GM13976 (cell line): ENCODE results near the gene NADK2.

Experiments
- DNase-seq: peaks from one replicate; pipeline ENCODE4 v3.0.0; 2012; ENCODE audit warnings: low spot score
- in situ Hi-C: fragments of 300-500 bp; cut with MboI; formaldehyde crosslinking; loops from one replicate; pipeline ENCODE4 v1.12.0; 2022; ENCODE audit warnings: low sequenced_read_pairs, mixed read lengths, inconsistent platforms; ENCODE audit not compliant: unreplicated experiment
- TF ChIP-seq, protein P1 (sequence below): IDR thresholded peaks from 2 replicates; pipeline ENCODE4 v1.5.1; 2012; ENCODE audit warnings: borderline replicate concordance, mild to moderate bottlenecking; ENCODE audit not compliant: insufficient read depth; ENCODE audit errors: extremely low read depth, missing control alignments, control extremely low read depth

Gene NADK2

GRCh38 chr5:36170832-36171424, 70.8 kb downstream of the NADK2 start:
- in situ Hi-C loops = no loop called here
- no peak for DNase-seq
- TF ChIP-seq, protein P1, sequence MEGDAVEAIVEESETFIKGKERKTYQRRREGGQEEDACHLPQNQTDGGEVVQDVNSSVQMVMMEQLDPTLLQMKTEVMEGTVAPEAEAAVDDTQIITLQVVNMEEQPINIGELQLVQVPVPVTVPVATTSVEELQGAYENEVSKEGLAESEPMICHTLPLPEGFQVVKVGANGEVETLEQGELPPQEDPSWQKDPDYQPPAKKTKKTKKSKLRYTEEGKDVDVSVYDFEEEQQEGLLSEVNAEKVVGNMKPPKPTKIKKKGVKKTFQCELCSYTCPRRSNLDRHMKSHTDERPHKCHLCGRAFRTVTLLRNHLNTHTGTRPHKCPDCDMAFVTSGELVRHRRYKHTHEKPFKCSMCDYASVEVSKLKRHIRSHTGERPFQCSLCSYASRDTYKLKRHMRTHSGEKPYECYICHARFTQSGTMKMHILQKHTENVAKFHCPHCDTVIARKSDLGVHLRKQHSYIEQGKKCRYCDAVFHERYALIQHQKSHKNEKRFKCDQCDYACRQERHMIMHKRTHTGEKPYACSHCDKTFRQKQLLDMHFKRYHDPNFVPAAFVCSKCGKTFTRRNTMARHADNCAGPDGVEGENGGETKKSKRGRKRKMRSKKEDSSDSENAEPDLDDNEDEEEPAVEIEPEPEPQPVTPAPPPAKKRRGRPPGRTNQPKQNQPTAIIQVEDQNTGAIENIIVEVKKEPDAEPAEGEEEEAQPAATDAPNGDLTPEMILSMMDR = no peak

DNA sequence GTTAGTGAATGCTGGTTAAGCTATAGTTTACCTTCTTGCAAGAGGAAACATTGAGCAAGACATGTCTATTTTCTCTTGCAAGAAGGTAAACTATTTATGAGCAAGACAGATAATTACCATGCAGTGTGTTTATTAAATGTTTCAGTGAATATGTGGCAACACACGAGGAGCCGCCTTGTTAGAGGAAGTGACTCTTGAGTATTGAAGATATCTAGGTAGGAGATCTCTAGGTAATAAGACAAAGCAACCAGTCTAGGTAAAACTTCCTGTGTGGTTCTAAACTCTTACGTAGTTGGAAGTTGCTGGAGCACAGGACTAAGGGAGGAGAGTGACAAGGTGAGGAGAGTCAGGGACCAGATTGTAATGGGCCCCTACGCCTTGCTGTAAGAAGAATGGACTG, 73.0 kb downstream of the NADK2 start:
- in situ Hi-C loops = no loop called here
- DNase-seq = no peak
- TF ChIP-seq, protein P1 = no peak

- TF ChIP-seq, protein P1 = no peak
- in situ Hi-C loops = no loop called here
- no peak for DNase-seq
Observed at GRCh38 chr5:36164461-36164860, 77.3 kb downstream of the NADK2 start.

DNA sequence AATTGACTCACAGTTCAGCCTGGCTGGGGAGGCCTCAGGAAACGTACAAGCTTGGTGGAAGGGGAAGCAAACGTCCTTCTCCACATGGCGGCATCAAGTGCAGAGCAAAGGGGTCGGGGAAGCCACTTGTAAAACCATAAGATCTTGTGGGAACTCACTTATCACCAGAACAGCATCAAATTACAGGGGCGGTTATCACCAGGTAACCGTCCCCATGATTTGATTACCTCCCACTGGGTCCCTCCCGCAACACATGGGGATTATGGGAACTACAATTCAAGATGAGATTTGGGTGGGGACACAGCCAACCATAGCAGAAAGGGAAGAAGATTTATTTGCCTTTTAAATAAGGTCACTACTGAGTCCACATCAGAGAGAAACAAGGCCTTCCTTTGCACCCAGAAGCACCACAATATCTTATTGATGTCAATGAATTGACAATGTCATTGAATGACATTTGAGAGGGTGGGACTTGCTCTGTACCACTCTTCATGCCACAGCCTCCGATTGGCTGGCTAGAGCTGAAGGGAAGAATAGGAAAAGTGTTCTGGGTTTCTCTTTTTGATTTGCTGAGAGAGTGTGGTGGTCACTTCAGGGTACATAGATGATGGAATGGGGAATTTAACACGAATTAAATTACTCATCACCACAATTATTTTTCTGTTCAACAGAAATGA, 78.8 kb downstream of the NADK2 start:
- TF ChIP-seq, protein P1 = no peak
- in situ Hi-C loops = no loop called here

GRCh38 chr5:36161361-36161760, 80.4 kb downstream of the NADK2 start:
- in situ Hi-C loops = no loop called here
- TF ChIP-seq, protein P1 = no peak
- no peak for DNase-seq

More for the DNA sequence above, 78.8 kb downstream of the NADK2 start:
- no peak for DNase-seq

DNA sequence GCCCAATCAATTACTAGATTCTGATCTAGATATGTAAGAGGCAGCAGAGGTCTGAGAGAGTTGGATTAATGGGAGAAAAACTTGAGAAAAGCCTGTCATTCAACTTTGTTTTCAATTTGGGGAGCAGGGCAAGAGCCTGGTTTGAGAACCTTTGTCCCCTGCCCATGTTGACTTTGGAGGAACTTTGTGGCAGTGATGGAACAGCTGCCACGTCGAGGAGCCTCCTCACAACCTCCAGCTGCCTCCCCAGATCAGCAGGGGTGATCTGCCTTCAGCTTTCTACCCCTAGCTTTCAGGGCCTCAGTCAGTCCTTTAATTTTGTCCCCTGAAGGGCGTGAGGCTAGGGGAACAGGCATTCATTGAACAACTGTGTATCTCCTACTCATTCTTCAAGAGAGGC, 81.1 kb downstream of the NADK2 start:
- TF ChIP-seq, protein P1 = no peak
- in situ Hi-C loops = no loop called here

More for the DNA sequence above, 81.1 kb downstream of the NADK2 start:
- no peak for DNase-seq
